NT2/D1 (cell line): ENCODE results near the gene PTPRG.
"Not testable (repeated sequence)": the region's sequence is repeated elsewhere in the genome, so short reads cannot be mapped to it uniquely, and the experiment has no call there.

ENCODE experiments used
- DNase-seq: peaks from one replicate; pipeline ENCODE4 v3.0.0-alpha.2; 2011; ENCODE audit warnings: low read depth, low spot score
- H3K27me3 ChIP-seq: 2 replicates; pipeline ENCODE4 v1.6.0; 2011; ENCODE audit warnings: mild to moderate bottlenecking; ENCODE audit not compliant: insufficient read length, insufficient read depth
- H3K36me3 ChIP-seq: 2 replicates; pipeline ENCODE4 v1.6.1; 2011; ENCODE audit warnings: mild to moderate bottlenecking, low read length, mixed read lengths; ENCODE audit not compliant: insufficient read depth, insufficient read length
- H3K4me1 ChIP-seq: 2 replicates; pipeline ENCODE4 v1.5.1; 2011; ENCODE audit not compliant: insufficient read depth, insufficient read length
- H3K4me3 ChIP-seq: 2 replicates; pipeline ENCODE4 v1.5.1; 2011; ENCODE audit warnings: low read depth; ENCODE audit not compliant: insufficient read length
- H3K9ac ChIP-seq: 2 replicates; pipeline ENCODE4 v1.6.0; 2011; ENCODE audit warnings: low read depth; ENCODE audit not compliant: insufficient read length
- H3K9me3 ChIP-seq: 2 replicates; pipeline ENCODE4 v1.5.1; 2011; ENCODE audit warnings: mild to moderate bottlenecking, low read length; ENCODE audit not compliant: insufficient read depth
- SUZ12 ChIP-seq: IDR thresholded peaks from 2 replicates; pipeline ENCODE4 v1.6.1; 2011; ENCODE audit not compliant: insufficient read length, insufficient read depth; ENCODE audit errors: extremely low read depth
- YY1 ChIP-seq: IDR thresholded peaks from 2 replicates; pipeline ENCODE4 v1.6.1; 2011; ENCODE audit not compliant: insufficient read length, insufficient read depth
- ZNF274 ChIP-seq: IDR thresholded peaks from 2 replicates; pipeline ENCODE4 v1.6.1; 2011; ENCODE audit warnings: mild to moderate bottlenecking, low read depth, low read length

The PTPRG gene

GRCh38 chr3:61541694-61542093 lies 19.7 kb upstream of the PTPRG start:
- H3K4me1 ChIP-seq: peaks cover 2% of the 10 kb centered on the region
- no peak for DNase-seq
- H3K27me3 ChIP-seq: no peaks in the 10 kb centered on the region
- no peak overlapping the region for H3K9ac ChIP-seq
- H3K4me3 ChIP-seq: no peak overlapping the region
- H3K9me3 ChIP-seq: no peaks in the 10 kb centered on the region
- no peaks in the 10 kb centered on the region for H3K36me3 ChIP-seq
- TF ChIP-seq ZNF274: no peak
- no peak for TF ChIP-seq SUZ12
- TF ChIP-seq YY1: no peak

DNA sequence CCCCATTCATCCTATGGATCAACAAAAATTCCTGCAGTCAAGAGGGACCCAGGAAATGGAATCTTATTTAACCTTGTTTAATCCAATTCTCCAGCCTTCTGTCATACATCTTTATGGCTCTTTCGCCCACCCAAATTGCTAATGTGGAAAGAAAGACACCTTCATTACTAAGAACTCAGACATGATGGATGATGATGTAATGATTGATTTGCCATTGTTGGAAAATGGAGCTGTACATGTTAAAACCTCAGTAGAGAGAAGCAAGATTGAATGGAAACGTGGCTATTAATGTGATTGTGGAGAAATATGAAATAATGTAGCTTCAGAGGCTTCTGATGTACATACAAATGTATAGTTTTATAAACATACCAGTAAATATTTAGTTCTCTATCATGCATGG lies 15.7 kb upstream of the PTPRG start:
- DNase-seq: no peak
- Histone ChIP-seq H3K27me3 (no peaks in the 10 kb centered on the region), H3K36me3 (no peaks in the 10 kb centered on the region), H3K9ac (no peak overlapping the region), H3K4me3 (no peak overlapping the region), H3K9me3 (no peaks in the 10 kb centered on the region), H3K4me1 (no peaks in the 10 kb centered on the region)
- TF ChIP-seq YY1: no peak
- TF ChIP-seq ZNF274: no peak
- TF ChIP-seq SUZ12: no peak

DNA sequence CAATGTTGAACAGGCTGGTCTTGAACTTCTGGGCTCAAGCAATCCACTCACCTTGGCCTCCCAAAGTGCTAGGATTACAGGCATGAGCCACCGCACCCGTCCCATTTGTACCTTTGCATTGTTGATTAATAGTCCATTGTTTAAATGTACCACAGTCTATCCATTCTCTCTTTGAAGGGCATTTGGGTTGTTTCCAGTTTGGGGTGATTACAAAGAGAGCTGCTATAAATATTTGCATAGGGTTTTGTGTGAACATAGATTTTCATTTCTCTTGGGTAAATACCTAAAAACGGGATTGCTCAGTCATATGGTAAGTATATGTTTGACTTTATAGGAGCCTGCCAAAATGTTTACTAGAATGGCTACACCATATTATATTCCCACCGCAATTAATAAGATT lies 13.7 kb upstream of the PTPRG start:
- TF ChIP-seq YY1 (no peak), SUZ12 (no peak), ZNF274 (no peak)
- Histone ChIP-seq H3K36me3 (no peaks in the 10 kb centered on the region), H3K9ac (no peak overlapping the region), H3K4me1 (no peaks in the 10 kb centered on the region), H3K27me3 (no peaks in the 10 kb centered on the region), H3K4me3 (no peak overlapping the region), H3K9me3 (no peaks in the 10 kb centered on the region)
- no peak for DNase-seq

DNA sequence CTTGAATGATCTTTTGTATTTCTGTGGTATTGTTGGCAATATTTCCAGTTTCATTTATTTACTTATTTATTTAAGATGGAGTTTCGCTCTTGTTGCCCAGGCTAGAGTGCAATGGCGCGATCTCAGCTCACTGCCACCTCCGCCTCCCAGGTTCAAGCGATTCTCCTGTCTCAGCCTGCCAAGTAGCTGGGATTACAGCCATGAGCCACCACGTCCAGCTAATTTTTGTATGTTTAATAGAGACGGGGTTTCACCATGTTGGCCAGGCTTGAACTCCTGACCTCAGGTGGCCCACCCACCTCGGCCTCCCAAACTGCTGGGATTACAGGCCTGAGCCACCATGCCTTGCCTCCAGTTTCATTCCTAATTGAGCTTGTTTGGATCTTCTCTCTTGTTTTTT lies 8.7 kb upstream of the PTPRG start:
- not testable (repeated sequence) for H3K4me1 ChIP-seq, H3K9me3 ChIP-seq, H3K4me3 ChIP-seq, H3K9ac ChIP-seq, DNase-seq, H3K36me3 ChIP-seq, H3K27me3 ChIP-seq

- H3K9me3 ChIP-seq: no peaks in the 10 kb centered on the region
- H3K4me3 ChIP-seq: no peak overlapping the region
- no peaks in the 10 kb centered on the region for H3K36me3 ChIP-seq
- no peak for DNase-seq
- H3K9ac ChIP-seq: no peak overlapping the region
- H3K4me1 ChIP-seq: no peaks in the 10 kb centered on the region
- no peak for TF ChIP-seq YY1
- H3K27me3 ChIP-seq: peaks cover 24% of the 10 kb centered on the region
Measured at GRCh38 chr3:61559136-61559731, 2.1 kb upstream of the PTPRG start.

GRCh38 chr3:61560517-61561373 lies 626 bp upstream of the PTPRG start:
- Histone ChIP-seq H3K27me3 (peaks cover 26% of the 10 kb centered on the region), H3K4me3 (peak overlapping the region; percentile 93), H3K4me1 (no peaks in the 10 kb centered on the region), H3K9ac (peak overlapping the region; percentile 96), H3K36me3 (peaks cover 3% of the 10 kb centered on the region), H3K9me3 (no peaks in the 10 kb centered on the region)
- peak; percentile 81 for DNase-seq
- TF ChIP-seq ZNF274: no peak
- no peak for TF ChIP-seq SUZ12
- TF ChIP-seq YY1: no peak

DNA sequence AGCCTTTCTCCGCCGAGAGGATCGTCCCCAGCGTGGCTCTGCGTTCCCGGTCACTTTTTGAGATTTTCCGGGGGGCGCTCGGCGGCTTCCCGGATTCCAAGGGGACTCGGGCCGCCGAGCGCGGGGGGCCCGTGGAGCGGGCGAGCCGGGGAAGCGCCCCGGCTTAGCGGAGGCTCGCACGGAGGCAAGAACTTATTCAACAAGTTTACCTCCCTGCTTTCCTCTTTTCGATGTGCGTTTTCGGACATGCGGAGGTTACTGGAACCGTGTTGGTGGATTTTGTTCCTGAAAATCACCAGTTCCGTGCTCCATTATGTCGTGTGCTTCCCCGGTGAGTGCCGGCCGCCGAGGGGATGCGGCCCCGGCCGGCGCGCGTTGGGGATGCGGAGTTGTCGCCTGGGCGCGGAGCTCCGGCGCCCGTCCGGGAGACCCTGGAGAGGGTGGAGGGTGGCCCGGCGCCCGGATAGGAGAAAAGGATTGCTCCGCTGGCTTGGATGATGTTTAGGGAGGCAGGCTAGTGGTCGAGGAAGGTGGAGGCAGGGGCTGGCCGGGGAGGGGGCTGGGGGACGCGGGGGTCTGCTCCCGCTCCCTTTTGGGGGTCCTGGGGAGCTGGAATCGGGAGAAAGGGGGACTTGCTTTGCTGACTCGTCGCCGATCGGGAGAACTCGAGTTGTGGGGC lies 810 bp downstream of the PTPRG start:
- no peak for TF ChIP-seq ZNF274
- TF ChIP-seq SUZ12: no peak
- TF ChIP-seq YY1: no peak

More for the DNA sequence above, 810 bp downstream of the PTPRG start:
- Histone ChIP-seq H3K9ac (peak overlapping the region; percentile 96), H3K9me3 (no peaks in the 10 kb centered on the region), H3K27me3 (peaks cover 26% of the 10 kb centered on the region), H3K4me1 (no peaks in the 10 kb centered on the region), H3K36me3 (peaks cover 10% of the 10 kb centered on the region), H3K4me3 (peak overlapping the region; percentile 93)
- no peak for DNase-seq
